ENCODE data around the gene EIF4G3. TPM values are rescaled to one million over a fixed set of nuclear protein-coding genes. Genes with fewer than 3 reads are reported as not detected.

Gene EIF4G3
- total and polyA plus RNA-seq, 2 donors (not counting 1 experiment from before 2014, with no cell fraction given) = 53.5 to 67.0 TPM

DNA sequence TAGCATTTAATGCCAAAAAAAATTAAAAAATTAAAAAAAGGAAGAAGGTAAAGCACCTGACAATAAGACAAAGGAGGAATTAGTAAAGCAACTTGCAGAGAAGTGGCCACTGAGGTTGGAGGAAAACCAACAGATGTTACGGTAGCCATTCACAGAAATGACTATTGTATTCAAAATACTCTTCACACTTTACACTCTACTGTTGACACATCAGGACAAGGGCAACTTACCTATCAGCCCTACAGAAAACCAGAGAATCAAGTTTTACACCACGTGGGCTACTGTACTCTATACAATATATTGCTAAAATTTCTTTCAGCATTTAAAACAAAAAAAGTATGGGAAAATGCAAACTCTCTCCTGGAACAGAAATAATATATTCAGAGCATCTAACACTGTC lies 70.0 kb downstream of the EIF4G3 start:
- Histone ChIP-seq H3K27me3 (ENCODE audit: control insufficient read depth, insufficient read depth, low read length) (no peaks in the 10 kb centered on the region), H3K36me3 (ENCODE audit: control insufficient read depth, insufficient read depth, low read length) (peaks cover 1% of the 10 kb centered on the region), H4K20me1 (ENCODE audit: control insufficient read depth, extremely low read depth, insufficient read depth, low read length) (no peaks in the 10 kb centered on the region), H3K79me2 (ENCODE audit: control insufficient read depth, insufficient read depth, low read length) (peaks cover 2% of the 10 kb centered on the region), H3K27ac (ENCODE audit: insufficient read depth, low read length) (no peak overlapping the region), H3K4me3 (replicated peaks in 1 of 4; ENCODE audit: control extremely low read depth in 1 of 4, insufficient read depth in 1 of 4, low read depth in 3 of 4, low read length in 4 of 4) (no peak overlapping the region), H3K9ac (ENCODE audit: insufficient read depth, low read length) (no peak overlapping the region), H3K9me3 (ENCODE audit: control insufficient read depth, insufficient read depth, low read depth, low read length) (no peaks in the 10 kb centered on the region), H2AFZ (ENCODE audit: low read length) (no peak overlapping the region), H3K4me1 (ENCODE audit: control insufficient read depth, extremely low read depth, insufficient read depth, low read length) (no peaks in the 10 kb centered on the region), H3K4me2 (ENCODE audit: extremely low read depth, insufficient read depth, low read length) (no peak overlapping the region)
- DNase-seq (ENCODE audit: low read depth in 2 of 2) = no peak
- TF ChIP-seq EZH2 (IDR thresholded peaks at IDR 0.05; ENCODE audit: low read length, missing control alignments) = no peak
- TF ChIP-seq, protein P1, sequence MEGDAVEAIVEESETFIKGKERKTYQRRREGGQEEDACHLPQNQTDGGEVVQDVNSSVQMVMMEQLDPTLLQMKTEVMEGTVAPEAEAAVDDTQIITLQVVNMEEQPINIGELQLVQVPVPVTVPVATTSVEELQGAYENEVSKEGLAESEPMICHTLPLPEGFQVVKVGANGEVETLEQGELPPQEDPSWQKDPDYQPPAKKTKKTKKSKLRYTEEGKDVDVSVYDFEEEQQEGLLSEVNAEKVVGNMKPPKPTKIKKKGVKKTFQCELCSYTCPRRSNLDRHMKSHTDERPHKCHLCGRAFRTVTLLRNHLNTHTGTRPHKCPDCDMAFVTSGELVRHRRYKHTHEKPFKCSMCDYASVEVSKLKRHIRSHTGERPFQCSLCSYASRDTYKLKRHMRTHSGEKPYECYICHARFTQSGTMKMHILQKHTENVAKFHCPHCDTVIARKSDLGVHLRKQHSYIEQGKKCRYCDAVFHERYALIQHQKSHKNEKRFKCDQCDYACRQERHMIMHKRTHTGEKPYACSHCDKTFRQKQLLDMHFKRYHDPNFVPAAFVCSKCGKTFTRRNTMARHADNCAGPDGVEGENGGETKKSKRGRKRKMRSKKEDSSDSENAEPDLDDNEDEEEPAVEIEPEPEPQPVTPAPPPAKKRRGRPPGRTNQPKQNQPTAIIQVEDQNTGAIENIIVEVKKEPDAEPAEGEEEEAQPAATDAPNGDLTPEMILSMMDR (conservative IDR thresholded peaks at IDR 0.05 in 1 of 2, IDR thresholded peaks at IDR 0.05 in 1 of 2; ENCODE audit: low read depth in 1 of 2, low read length in 2 of 2) = no peak

DNA sequence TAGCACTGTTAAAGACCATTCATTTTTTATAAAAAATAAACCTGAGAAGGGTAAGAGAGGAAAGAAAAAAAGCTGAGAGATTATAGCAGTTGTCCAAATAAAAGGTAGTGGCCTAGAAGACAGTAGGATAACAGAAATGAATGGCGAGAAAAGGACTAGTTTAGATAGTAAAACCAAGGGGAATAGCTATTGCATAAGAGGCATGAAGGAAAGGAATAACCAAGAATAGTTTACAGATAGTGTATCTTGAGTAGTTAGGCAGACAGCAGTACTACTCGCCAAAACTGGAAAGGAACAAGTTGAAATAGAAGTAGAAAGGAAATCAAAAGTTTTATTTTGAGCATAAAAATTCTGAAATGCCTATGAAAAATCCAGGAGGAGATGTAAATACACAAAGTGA lies 70.5 kb downstream of the EIF4G3 start:
- no peak overlapping the region for H2AFZ ChIP-seq (ENCODE audit: low read length)
- no peak for DNase-seq (ENCODE audit: low read depth in 2 of 2)
- H3K36me3 ChIP-seq (ENCODE audit: control insufficient read depth, insufficient read depth, low read length) = peaks cover 1% of the 10 kb centered on the region
- H3K9ac ChIP-seq (ENCODE audit: insufficient read depth, low read length) = no peak overlapping the region
- H3K27me3 ChIP-seq (ENCODE audit: control insufficient read depth, insufficient read depth, low read length) = no peaks in the 10 kb centered on the region
- no peak overlapping the region for H3K4me3 ChIP-seq (replicated peaks in 1 of 4; ENCODE audit: control extremely low read depth in 1 of 4, insufficient read depth in 1 of 4, low read depth in 3 of 4, low read length in 4 of 4)
- no peak overlapping the region for H3K4me2 ChIP-seq (ENCODE audit: extremely low read depth, insufficient read depth, low read length)
- no peaks in the 10 kb centered on the region for H3K9me3 ChIP-seq (ENCODE audit: control insufficient read depth, insufficient read depth, low read depth, low read length)
- no peak overlapping the region for H3K27ac ChIP-seq (ENCODE audit: insufficient read depth, low read length)
- TF ChIP-seq, protein P1 (conservative IDR thresholded peaks at IDR 0.05 in 1 of 2, IDR thresholded peaks at IDR 0.05 in 1 of 2; ENCODE audit: low read depth in 1 of 2, low read length in 2 of 2) = no peak
- TF ChIP-seq EZH2 (IDR thresholded peaks at IDR 0.05; ENCODE audit: low read length, missing control alignments) = no peak
- H3K4me1 ChIP-seq (ENCODE audit: control insufficient read depth, extremely low read depth, insufficient read depth, low read length) = no peaks in the 10 kb centered on the region
- peaks cover 2% of the 10 kb centered on the region for H3K79me2 ChIP-seq (ENCODE audit: control insufficient read depth, insufficient read depth, low read length)
- H4K20me1 ChIP-seq (ENCODE audit: control insufficient read depth, extremely low read depth, insufficient read depth, low read length) = no peaks in the 10 kb centered on the region

DNA sequence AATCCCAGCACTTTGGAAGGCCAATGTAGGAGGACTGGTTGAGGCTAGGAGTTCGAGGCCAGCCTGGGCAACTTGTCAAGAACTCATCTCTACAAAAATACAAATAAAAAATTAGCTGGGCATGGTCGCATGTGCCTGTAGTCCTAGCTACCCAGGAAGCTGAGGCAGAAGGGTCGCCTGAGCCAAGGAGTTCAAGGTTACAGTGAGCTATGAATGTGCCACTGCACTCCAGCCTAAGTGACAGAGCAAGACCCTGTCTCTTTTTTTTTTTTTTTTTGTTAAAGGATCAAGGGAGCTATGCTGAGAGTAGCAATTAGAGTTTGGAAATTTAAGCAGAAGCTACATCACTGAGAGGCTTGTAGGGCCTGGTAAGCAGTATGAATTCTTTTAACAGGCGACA lies 70.9 kb downstream of the EIF4G3 start:
- Histone ChIP-seq H3K4me1 (ENCODE audit: control insufficient read depth, extremely low read depth, insufficient read depth, low read length) (no peaks in the 10 kb centered on the region), H3K79me2 (ENCODE audit: control insufficient read depth, insufficient read depth, low read length) (peaks cover 2% of the 10 kb centered on the region), H3K27ac (ENCODE audit: insufficient read depth, low read length) (no peak overlapping the region), H3K9me3 (ENCODE audit: control insufficient read depth, insufficient read depth, low read depth, low read length) (no peaks in the 10 kb centered on the region), H3K4me3 (replicated peaks in 1 of 4; ENCODE audit: control extremely low read depth in 1 of 4, insufficient read depth in 1 of 4, low read depth in 3 of 4, low read length in 4 of 4) (no peak overlapping the region), H3K27me3 (ENCODE audit: control insufficient read depth, insufficient read depth, low read length) (no peaks in the 10 kb centered on the region), H2AFZ (ENCODE audit: low read length) (no peak overlapping the region), H4K20me1 (ENCODE audit: control insufficient read depth, extremely low read depth, insufficient read depth, low read length) (no peaks in the 10 kb centered on the region), H3K36me3 (ENCODE audit: control insufficient read depth, insufficient read depth, low read length) (peaks cover 1% of the 10 kb centered on the region), H3K9ac (ENCODE audit: insufficient read depth, low read length) (no peak overlapping the region), H3K4me2 (ENCODE audit: extremely low read depth, insufficient read depth, low read length) (no peak overlapping the region)
- DNase-seq (ENCODE audit: low read depth in 2 of 2) = no peak
- TF ChIP-seq, protein P1 (conservative IDR thresholded peaks at IDR 0.05 in 1 of 2, IDR thresholded peaks at IDR 0.05 in 1 of 2; ENCODE audit: low read depth in 1 of 2, low read length in 2 of 2) = no peak
- no peak for TF ChIP-seq EZH2 (IDR thresholded peaks at IDR 0.05; ENCODE audit: low read length, missing control alignments)
